ENCODE results near the gene EEF1G. TPM values are rescaled to one million over a fixed set of nuclear protein-coding genes. Genes with fewer than 3 reads are reported as not detected.

The EEF1G gene
- total and polyA plus RNA-seq, 9 of the 15 experiments (the other 6 are each of a cell fraction or from before 2014, with no cell fraction given), result 985 to 2,349 (median 2,035) TPM

DNA sequence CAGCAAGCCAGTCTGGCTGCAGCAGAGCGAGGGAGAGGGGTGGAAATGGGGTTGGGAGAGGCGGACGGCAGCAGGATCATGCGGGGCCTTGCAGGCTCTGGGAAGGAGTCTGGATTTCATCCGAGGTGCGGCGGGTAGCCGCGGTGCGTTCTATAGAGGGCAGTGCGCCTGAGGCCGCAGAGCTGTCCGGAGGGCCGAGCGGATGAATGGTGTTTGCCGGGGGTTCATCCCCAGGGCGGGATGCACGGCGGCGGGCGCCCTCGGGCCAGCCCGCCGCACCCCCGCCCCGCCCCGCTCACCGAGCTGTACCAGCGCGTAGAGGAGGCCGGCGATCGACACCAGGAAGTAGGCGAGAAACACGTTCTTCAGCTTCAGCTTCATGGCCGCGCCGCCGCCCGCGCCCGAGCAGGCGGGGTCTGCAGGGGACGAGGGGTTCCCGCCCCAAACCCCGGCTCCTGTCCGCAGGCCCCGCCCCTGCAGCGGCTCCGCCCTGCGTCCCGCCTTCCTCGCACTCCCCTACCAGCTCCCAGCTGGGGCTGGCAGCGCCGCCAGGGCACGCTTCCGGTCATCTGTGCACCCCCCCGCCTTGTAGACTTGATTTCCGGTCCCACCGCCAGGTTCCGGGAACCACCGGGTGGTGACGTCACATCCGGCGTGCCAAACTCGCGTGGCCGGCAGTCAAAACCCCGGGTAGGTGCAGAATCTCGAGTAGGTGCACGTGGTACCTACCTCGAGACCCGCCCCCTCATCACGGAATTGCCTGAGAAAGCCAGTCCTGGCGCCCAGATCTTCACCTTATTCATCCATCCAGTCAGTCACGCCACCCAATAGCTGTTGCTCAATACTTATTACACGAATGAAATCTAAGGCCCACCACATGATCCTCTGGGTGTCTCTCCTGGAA is 48.1 kb upstream of the EEF1G start, which contains the start of gene B3GAT3 (continued):
- TF ChIP-seq SIN3A (IDR thresholded peaks at IDR 0.05; ENCODE audit: borderline replicate concordance in 2 of 2, control insufficient read depth in 1 of 2, low read depth in 2 of 2, low read length in 2 of 2) (peak; percentile 96), ESRRA (IDR thresholded peaks at IDR 0.05; ENCODE audit: borderline replicate concordance, low read depth) (peak; percentile 50; the same call in 1 of the 2 replicates), FOS (IDR thresholded peaks at IDR 0.05; ENCODE audit: extremely low read depth, insufficient read length) (no peak), IRF2 (CRISPR knock-in tag; IDR thresholded peaks at IDR 0.05) (no peak), RCOR1 (IDR thresholded peaks at IDR 0.05; ENCODE audit: borderline replicate concordance in 1 of 2, low read depth in 2 of 2, low read length in 2 of 2) (no peak), BRCA1 (IDR thresholded peaks at IDR 0.05) (no peak), BRCA1 (CRISPR knock-in tag; IDR thresholded peaks at IDR 0.05) (no peak), PCBP2 (IDR thresholded peaks at IDR 0.05; ENCODE audit: low read depth, low read length, poor library complexity, severe bottlenecking) (no peak), CAMTA2 (CRISPR knock-in tag; conservative IDR thresholded peaks at IDR 0.05) (no peak), JUND (IDR thresholded peaks at IDR 0.05; ENCODE audit: borderline replicate concordance, low read depth, low read length) (peak; percentile 94), JUND (tag; IDR thresholded peaks at IDR 0.05; ENCODE audit: borderline replicate concordance, low read depth, low read length) (peak; percentile 91), ZFP1 (CRISPR knock-in tag; IDR thresholded peaks at IDR 0.05) (no peak), RBBP5 (IDR thresholded peaks at IDR 0.05; ENCODE audit: borderline replicate concordance, insufficient read depth, low read length, poor library complexity, severe bottlenecking) (peak; percentile 42)
- TF ChIP-seq, protein P1, sequence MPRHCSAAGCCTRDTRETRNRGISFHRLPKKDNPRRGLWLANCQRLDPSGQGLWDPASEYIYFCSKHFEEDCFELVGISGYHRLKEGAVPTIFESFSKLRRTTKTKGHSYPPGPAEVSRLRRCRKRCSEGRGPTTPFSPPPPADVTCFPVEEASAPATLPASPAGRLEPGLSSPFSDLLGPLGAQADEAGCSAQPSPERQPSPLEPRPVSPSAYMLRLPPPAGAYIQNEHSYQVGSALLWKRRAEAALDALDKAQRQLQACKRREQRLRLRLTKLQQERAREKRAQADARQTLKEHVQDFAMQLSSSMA (CRISPR knock-in tag; IDR thresholded peaks at IDR 0.05), result no peak
- TF ChIP-seq, protein P2, sequence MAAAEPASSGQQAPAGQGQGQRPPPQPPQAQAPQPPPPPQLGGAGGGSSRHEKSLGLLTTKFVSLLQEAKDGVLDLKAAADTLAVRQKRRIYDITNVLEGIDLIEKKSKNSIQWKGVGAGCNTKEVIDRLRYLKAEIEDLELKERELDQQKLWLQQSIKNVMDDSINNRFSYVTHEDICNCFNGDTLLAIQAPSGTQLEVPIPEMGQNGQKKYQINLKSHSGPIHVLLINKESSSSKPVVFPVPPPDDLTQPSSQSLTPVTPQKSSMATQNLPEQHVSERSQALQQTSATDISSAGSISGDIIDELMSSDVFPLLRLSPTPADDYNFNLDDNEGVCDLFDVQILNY (CRISPR knock-in tag; IDR thresholded peaks at IDR 0.05), result peak; percentile 54; the same call in 1 of the 2 replicates
- TF ChIP-seq, protein P3, sequence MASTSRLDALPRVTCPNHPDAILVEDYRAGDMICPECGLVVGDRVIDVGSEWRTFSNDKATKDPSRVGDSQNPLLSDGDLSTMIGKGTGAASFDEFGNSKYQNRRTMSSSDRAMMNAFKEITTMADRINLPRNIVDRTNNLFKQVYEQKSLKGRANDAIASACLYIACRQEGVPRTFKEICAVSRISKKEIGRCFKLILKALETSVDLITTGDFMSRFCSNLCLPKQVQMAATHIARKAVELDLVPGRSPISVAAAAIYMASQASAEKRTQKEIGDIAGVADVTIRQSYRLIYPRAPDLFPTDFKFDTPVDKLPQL (IDR thresholded peaks at IDR 0.05; ENCODE audit: extremely low read depth, insufficient read length), result no peak
- TF ChIP-seq, protein P4, sequence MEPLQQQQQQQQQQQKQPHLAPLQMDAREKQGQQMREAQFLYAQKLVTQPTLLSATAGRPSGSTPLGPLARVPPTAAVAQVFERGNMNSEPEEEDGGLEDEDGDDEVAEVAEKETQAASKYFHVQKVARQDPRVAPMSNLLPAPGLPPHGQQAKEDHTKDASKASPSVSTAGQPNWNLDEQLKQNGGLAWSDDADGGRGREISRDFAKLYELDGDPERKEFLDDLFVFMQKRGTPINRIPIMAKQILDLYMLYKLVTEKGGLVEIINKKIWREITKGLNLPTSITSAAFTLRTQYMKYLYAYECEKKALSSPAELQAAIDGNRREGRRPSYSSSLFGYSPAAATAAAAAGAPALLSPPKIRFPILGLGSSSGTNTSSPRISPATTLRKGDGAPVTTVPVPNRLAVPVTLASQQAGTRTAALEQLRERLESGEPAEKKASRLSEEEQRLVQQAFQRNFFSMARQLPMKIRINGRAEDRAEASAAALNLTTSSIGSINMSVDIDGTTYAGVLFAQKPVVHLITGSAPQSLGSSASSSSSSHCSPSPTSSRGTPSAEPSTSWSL (CRISPR knock-in tag; IDR thresholded peaks at IDR 0.05; ENCODE audit: borderline replicate concordance), result no peak
- TF ChIP-seq, protein P5, sequence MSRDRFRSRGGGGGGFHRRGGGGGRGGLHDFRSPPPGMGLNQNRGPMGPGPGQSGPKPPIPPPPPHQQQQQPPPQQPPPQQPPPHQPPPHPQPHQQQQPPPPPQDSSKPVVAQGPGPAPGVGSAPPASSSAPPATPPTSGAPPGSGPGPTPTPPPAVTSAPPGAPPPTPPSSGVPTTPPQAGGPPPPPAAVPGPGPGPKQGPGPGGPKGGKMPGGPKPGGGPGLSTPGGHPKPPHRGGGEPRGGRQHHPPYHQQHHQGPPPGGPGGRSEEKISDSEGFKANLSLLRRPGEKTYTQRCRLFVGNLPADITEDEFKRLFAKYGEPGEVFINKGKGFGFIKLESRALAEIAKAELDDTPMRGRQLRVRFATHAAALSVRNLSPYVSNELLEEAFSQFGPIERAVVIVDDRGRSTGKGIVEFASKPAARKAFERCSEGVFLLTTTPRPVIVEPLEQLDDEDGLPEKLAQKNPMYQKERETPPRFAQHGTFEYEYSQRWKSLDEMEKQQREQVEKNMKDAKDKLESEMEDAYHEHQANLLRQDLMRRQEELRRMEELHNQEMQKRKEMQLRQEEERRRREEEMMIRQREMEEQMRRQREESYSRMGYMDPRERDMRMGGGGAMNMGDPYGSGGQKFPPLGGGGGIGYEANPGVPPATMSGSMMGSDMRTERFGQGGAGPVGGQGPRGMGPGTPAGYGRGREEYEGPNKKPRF (IDR thresholded peaks at IDR 0.05; ENCODE audit: low read depth, low read length), result no peak

Measured in K562 (cell line).